ENCODE results near the gene TRABD2B. TPM values are rescaled to one million over a fixed set of nuclear protein-coding genes. Genes with fewer than 3 reads are reported as not detected.

Gene TRABD2B
- total and polyA plus RNA-seq, 2 donors (not counting 3 experiments of a cell fraction or from before 2014, with no cell fraction given), result not detected

- ChIA-PET POLR2A (no interaction called here), CTCF (interaction anchor here (0.6 to 4.2 kb wide), 11 partner anchors 9 to 464 kb away, joined by 3 to 36 read pairs (median 9); partner anchors contain the start of gene TRABD2B)
- Histone ChIP-seq H3K4me2 (ENCODE audit: insufficient read depth, low read length) (no peak overlapping the region), H3K79me2 (ENCODE audit: control insufficient read depth, insufficient read depth, low read length) (no peaks in the 10 kb centered on the region), H4K20me1 (replicated peaks; ENCODE audit: control insufficient read depth, extremely low read depth, insufficient read depth, low read length) (no peaks in the 10 kb centered on the region), H3K9me1 (replicated peaks; ENCODE audit: control insufficient read depth, extremely low read depth, insufficient read depth, low read length) (no peaks in the 10 kb centered on the region), H3K36me3 (ENCODE audit: control insufficient read depth in 2 of 2, extremely low read depth in 1 of 2, insufficient read depth in 2 of 2, low read length in 2 of 2) (no peaks in the 10 kb centered on the region), H3K4me3 (replicated peaks in 1 of 3; ENCODE audit: insufficient read depth in 1 of 3, low read depth in 1 of 3, low read length in 3 of 3) (no peak overlapping the region), H3K9me3 (replicated peaks; ENCODE audit: control insufficient read depth, insufficient read depth, low read length) (no peaks in the 10 kb centered on the region), H2AFZ (ENCODE audit: low read depth, low read length) (no peak overlapping the region), H3K4me1 (ENCODE audit: control insufficient read depth, extremely low read depth, insufficient read depth, low read length) (no peaks in the 10 kb centered on the region), H3K27ac (ENCODE audit: insufficient read depth, low read depth, low read length) (no peak overlapping the region), H3K27me3 (ENCODE audit: control insufficient read depth in 2 of 2, insufficient read depth in 2 of 2, low read length in 2 of 2) (peaks cover 8 to 13% of the 10 kb centered on the region in 2 experiments), H3K9ac (replicated peaks; ENCODE audit: extremely low read depth, insufficient read depth, low read length) (no peak overlapping the region)
- FAIRE-seq (peak; percentile 66), DNase-seq (ENCODE audit: low read depth, low spot score) (peak; percentile 42)
- TF ChIP-seq MYC (IDR thresholded peaks at IDR 0.05; ENCODE audit: low read depth, low read length) (no peak), CTCF (IDR thresholded peaks at IDR 0.05; ENCODE audit: extremely low read depth in 1 of 2, insufficient read depth in 1 of 2, low read depth in 1 of 2, low read length in 2 of 2) (peak; percentile 61 to 84), GATA2 (IDR thresholded peaks at IDR 0.05; ENCODE audit: insufficient read depth, insufficient read length, low read depth, low read length) (no peak)
- intact Hi-C loops (cut with micrococcal nuclease) (loop anchor here (1.0 kb wide), 5 partner anchors 193 to 499 kb away; partner anchors contain the start of gene TRABD2B), dilution Hi-C loops (cut with MboI; ENCODE audit: extremely low pct_ligation_motif_present, low sequenced_read_pairs) (no loop called here)
- BruUV-seq (replicated peaks), result no TSS peak
Measured at GRCh38 chr1:47738560-47739182, 258.5 kb downstream of the TRABD2B start.

GRCh38 chr1:47732489-47732888 lies 264.7 kb downstream of the TRABD2B start:
- TF ChIP-seq JUN (IDR thresholded peaks at IDR 0.05; ENCODE audit: borderline replicate concordance, insufficient read depth, insufficient read length, low read depth), result no peak
- TF ChIP-seq POLR2A (IDR thresholded peaks at IDR 0.05; ENCODE audit: low read depth, low read length), result no peak
- no peak for TF ChIP-seq FOS (IDR thresholded peaks at IDR 0.05; ENCODE audit: borderline replicate concordance, insufficient read depth, low read length)
- TF ChIP-seq MAX (IDR thresholded peaks at IDR 0.05; ENCODE audit: insufficient read depth, insufficient read length), result no peak
- no peak for TF ChIP-seq CTCF (IDR thresholded peaks at IDR 0.05; ENCODE audit: extremely low read depth in 1 of 2, insufficient read depth in 1 of 2, low read depth in 1 of 2, low read length in 2 of 2)
- no peak for TF ChIP-seq GATA2 (IDR thresholded peaks at IDR 0.05; ENCODE audit: insufficient read depth, insufficient read length, low read depth, low read length)
- no peak for TF ChIP-seq POLR2AphosphoS5 (IDR thresholded peaks at IDR 0.05; ENCODE audit: insufficient read depth, low read depth, low read length)
- TF ChIP-seq MYC (IDR thresholded peaks at IDR 0.05; ENCODE audit: low read depth, low read length), result no peak
- TF ChIP-seq EZH2 (IDR thresholded peaks at IDR 0.05; ENCODE audit: borderline replicate concordance, low read depth, low read length, severe bottlenecking), result no peak
- Histone ChIP-seq H3K27me3 (ENCODE audit: control insufficient read depth in 2 of 2, insufficient read depth in 2 of 2, low read length in 2 of 2) (peaks cover 10 to 20% of the 10 kb centered on the region in 2 experiments), H4K20me1 (replicated peaks; ENCODE audit: control insufficient read depth, extremely low read depth, insufficient read depth, low read length) (no peaks in the 10 kb centered on the region), H3K4me3 (replicated peaks in 1 of 3; ENCODE audit: insufficient read depth in 1 of 3, low read depth in 1 of 3, low read length in 3 of 3) (no peak overlapping the region), H2AFZ (ENCODE audit: low read depth, low read length) (no peak overlapping the region), H3K9me1 (replicated peaks; ENCODE audit: control insufficient read depth, extremely low read depth, insufficient read depth, low read length) (no peaks in the 10 kb centered on the region), H3K4me2 (ENCODE audit: insufficient read depth, low read length) (no peak overlapping the region), H3K27ac (ENCODE audit: insufficient read depth, low read depth, low read length) (no peak overlapping the region), H3K79me2 (ENCODE audit: control insufficient read depth, insufficient read depth, low read length) (no peaks in the 10 kb centered on the region), H3K4me1 (ENCODE audit: control insufficient read depth, extremely low read depth, insufficient read depth, low read length) (no peaks in the 10 kb centered on the region), H3K9me3 (replicated peaks; ENCODE audit: control insufficient read depth, insufficient read depth, low read length) (no peaks in the 10 kb centered on the region), H3K36me3 (ENCODE audit: control insufficient read depth in 2 of 2, extremely low read depth in 1 of 2, insufficient read depth in 2 of 2, low read length in 2 of 2) (no peaks in the 10 kb centered on the region), H3K9ac (replicated peaks; ENCODE audit: extremely low read depth, insufficient read depth, low read length) (no peak overlapping the region)
- no peak for DNase-seq (ENCODE audit: low read depth, low spot score)
- intact Hi-C loops (cut with micrococcal nuclease) (no loop called here), dilution Hi-C loops (cut with MboI; ENCODE audit: extremely low pct_ligation_motif_present, low sequenced_read_pairs) (no loop called here)
- CTCF ChIA-PET, result no interaction called here
- BruUV-seq (replicated peaks), result no TSS peak
- no peak for FAIRE-seq
- POLR2A ChIA-PET, result no interaction called here
